GM12865 (cell line): Measurements from ENCODE around the gene CLN5.

Experiments used
- DNase-seq: peaks from one replicate; pipeline ENCODE4 v3.0.0; 2010; ENCODE audit warnings: low read depth
- H3K4me3 ChIP-seq: 2 replicates; pipeline ENCODE4 v1.5.1; 2011; ENCODE audit warnings: mild to moderate bottlenecking, low read depth, low read length, control low read depth
- TF ChIP-seq, protein P1 (sequence below): IDR thresholded peaks from 2 replicates; pipeline ENCODE4 v1.5.1; 2011; ENCODE audit warnings: low read length, control low read depth, low read depth, inconsistent platforms; ENCODE audit not compliant: insufficient read depth; ENCODE audit errors: missing control alignments

Gene CLN5

DNA sequence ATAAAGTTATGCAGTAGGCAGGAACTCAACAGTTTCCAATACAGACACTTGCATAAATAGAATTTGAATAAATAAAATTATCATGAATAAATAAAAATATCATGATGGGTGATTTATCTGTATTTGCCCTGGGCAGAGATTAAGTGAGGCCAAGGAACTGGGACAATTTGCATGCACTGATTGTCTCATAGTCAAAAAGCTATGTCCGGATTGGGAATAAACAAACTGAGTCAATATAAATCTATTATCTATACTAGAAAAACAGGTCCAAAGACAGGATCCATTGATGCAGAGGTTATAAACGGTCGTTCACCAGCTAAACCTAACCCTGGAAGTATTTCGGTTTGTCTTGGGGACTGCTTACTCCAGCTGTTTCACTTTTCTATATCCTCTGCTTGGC lies 61.3 kb downstream of the CLN5 start:
- DNase-seq, result no peak
- no peak overlapping the region for H3K4me3 ChIP-seq
- TF ChIP-seq, protein P1, sequence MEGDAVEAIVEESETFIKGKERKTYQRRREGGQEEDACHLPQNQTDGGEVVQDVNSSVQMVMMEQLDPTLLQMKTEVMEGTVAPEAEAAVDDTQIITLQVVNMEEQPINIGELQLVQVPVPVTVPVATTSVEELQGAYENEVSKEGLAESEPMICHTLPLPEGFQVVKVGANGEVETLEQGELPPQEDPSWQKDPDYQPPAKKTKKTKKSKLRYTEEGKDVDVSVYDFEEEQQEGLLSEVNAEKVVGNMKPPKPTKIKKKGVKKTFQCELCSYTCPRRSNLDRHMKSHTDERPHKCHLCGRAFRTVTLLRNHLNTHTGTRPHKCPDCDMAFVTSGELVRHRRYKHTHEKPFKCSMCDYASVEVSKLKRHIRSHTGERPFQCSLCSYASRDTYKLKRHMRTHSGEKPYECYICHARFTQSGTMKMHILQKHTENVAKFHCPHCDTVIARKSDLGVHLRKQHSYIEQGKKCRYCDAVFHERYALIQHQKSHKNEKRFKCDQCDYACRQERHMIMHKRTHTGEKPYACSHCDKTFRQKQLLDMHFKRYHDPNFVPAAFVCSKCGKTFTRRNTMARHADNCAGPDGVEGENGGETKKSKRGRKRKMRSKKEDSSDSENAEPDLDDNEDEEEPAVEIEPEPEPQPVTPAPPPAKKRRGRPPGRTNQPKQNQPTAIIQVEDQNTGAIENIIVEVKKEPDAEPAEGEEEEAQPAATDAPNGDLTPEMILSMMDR, result no peak
